Endothelial cell of umbilical vein (primary cell): ENCODE results near the gene SOX5. TPM values are rescaled to one million over a fixed set of nuclear protein-coding genes. Genes with fewer than 3 reads are reported as not detected.

ENCODE experiments used
- BruUV-seq: library from RNA; stranded (reverse); fragments of 400-500 nt; replicated peaks from 2 replicates; lab custom pipeline; 2021; lab: Mats Ljungman, UMichigan
- CTCF ChIA-PET: fragments of 300-600, 350-600 bp; sonication (Branson Sonifier 250); formaldehyde crosslinking; loops from one replicate; lab custom pipeline; 2021; ENCODE audit warnings: antibody characterized with exemption, inconsistent platforms; lab: Charles Lee
- POLR2A ChIA-PET: fragments of 300-600, 350-600 bp; sonication (Branson Sonifier 250); formaldehyde crosslinking; loops from one replicate; lab custom pipeline; 2021; ENCODE audit warnings: antibody characterized with exemption, inconsistent platforms; lab: Charles Lee
- DNase-seq: peaks from one replicate; pipeline ENCODE4 v3.0.0-alpha.2; 2011; ENCODE audit warnings: low read depth, low spot score
- FAIRE-seq: peaks from 2 replicates; lab custom pipeline; 2011; peaks lifted over from hg19 to GRCh38; lab: Jason Lieb, UNC
- H2AFZ ChIP-seq: 2 replicates; pipeline ENCODE4 v1.6.0; 2012; ENCODE audit warnings: low read depth, low read length, control low read depth, inconsistent platforms
- H3K27ac ChIP-seq: 2 replicates; pipeline ENCODE4 v1.5.1; 2011; ENCODE audit warnings: low read depth, mild to moderate bottlenecking, control low read depth, low read length, moderate library complexity; ENCODE audit not compliant: insufficient read depth
- H3K27me3 ChIP-seq, 2 experiments: 2 replicates each; pipeline versions ENCODE4 v1.6.0 to v1.6.1; 2011; ENCODE audit warnings: low read length in 2 of 2, mixed read lengths in 1 of 2; ENCODE audit not compliant: control insufficient read depth in 2 of 2, insufficient read depth in 2 of 2
- H3K36me3 ChIP-seq, 2 experiments: 2 replicates in 1 of 2; 3 replicates in 1 of 2; pipeline ENCODE4 v1.5.1; 2011; ENCODE audit warnings: low read length in 2 of 2, mild to moderate bottlenecking in 1 of 2, moderate library complexity in 1 of 2; ENCODE audit not compliant: control insufficient read depth in 2 of 2, insufficient read depth in 2 of 2; ENCODE audit errors: extremely low read depth in 1 of 2
- H3K4me1 ChIP-seq: 3 replicates; pipeline ENCODE4 v1.5.1; 2011; ENCODE audit warnings: mild to moderate bottlenecking, low read length; ENCODE audit not compliant: control insufficient read depth, insufficient read depth; ENCODE audit errors: extremely low read depth
- H3K4me2 ChIP-seq: 2 replicates; pipeline ENCODE4 v1.6.1; 2011; ENCODE audit warnings: low read length, control low read depth, mixed read lengths; ENCODE audit not compliant: insufficient read depth
- H3K4me3 ChIP-seq, 3 experiments: fragments of 200-600 bp in 1 of 3; sonication (generic), shearing (Covaris generic) in 1 of 3; replicated peaks in 1 of 3; 2 replicates each; pipeline ENCODE4 v1.5.1; 2011 to 2016; ENCODE audit warnings: control low read depth in 3 of 3, low read length in 3 of 3, mild to moderate bottlenecking in 2 of 3, inconsistent platforms in 1 of 3, low read depth in 1 of 3, moderate library complexity in 1 of 3; ENCODE audit not compliant: insufficient read depth in 1 of 3
- H3K79me2 ChIP-seq: 2 replicates; pipeline ENCODE4 v1.6.0; 2012; ENCODE audit warnings: low read length, inconsistent platforms; ENCODE audit not compliant: control insufficient read depth, insufficient read depth
- H3K9ac ChIP-seq: replicated peaks from 2 replicates; pipeline ENCODE3; 2011; ENCODE audit warnings: low read length, control low read depth; ENCODE audit not compliant: insufficient read depth; ENCODE audit errors: extremely low read depth
- H3K9me1 ChIP-seq: replicated peaks from 3 replicates; pipeline ENCODE4 v1.6.0; 2011; ENCODE audit warnings: mild to moderate bottlenecking, low read length; ENCODE audit not compliant: control insufficient read depth, insufficient read depth; ENCODE audit errors: extremely low read depth
- H3K9me3 ChIP-seq: replicated peaks from 2 replicates; pipeline ENCODE4 v1.5.1; 2012; ENCODE audit warnings: low read length, inconsistent platforms; ENCODE audit not compliant: control insufficient read depth, insufficient read depth
- H4K20me1 ChIP-seq: replicated peaks from 2 replicates; pipeline ENCODE3; 2011; ENCODE audit warnings: mild to moderate bottlenecking, low read length; ENCODE audit not compliant: control insufficient read depth, insufficient read depth; ENCODE audit errors: extremely low read depth
- CTCF ChIP-seq, 2 donors: IDR thresholded peaks; 1 replicate in 1 of 2; 2 replicates in 1 of 2; pipeline ENCODE4 v1.5.1; 2011; ENCODE audit warnings: low read length in 2 of 2, mild to moderate bottlenecking in 2 of 2, moderate library complexity in 2 of 2, control low read depth in 1 of 2, inconsistent platforms in 1 of 2, low read depth in 1 of 2; ENCODE audit not compliant: insufficient read depth in 1 of 2; ENCODE audit errors: extremely low read depth in 1 of 2
- EZH2 ChIP-seq: IDR thresholded peaks from 2 replicates; pipeline ENCODE4 v1.6.1; 2012; ENCODE audit warnings: borderline replicate concordance, low read depth, mild to moderate bottlenecking, moderate library complexity, low read length, inconsistent platforms; ENCODE audit not compliant: severe bottlenecking
- FOS ChIP-seq: IDR thresholded peaks from 2 replicates; pipeline ENCODE4 v1.6.1; 2011; ENCODE audit warnings: mild to moderate bottlenecking, low read length, moderate library complexity, borderline replicate concordance; ENCODE audit not compliant: insufficient read depth
- GATA2 ChIP-seq: IDR thresholded peaks from 2 replicates; pipeline ENCODE4 v1.7.0; 2011; ENCODE audit warnings: low read depth, mild to moderate bottlenecking, moderate library complexity, mixed read lengths, low read length; ENCODE audit not compliant: insufficient read length, insufficient read depth
- JUN ChIP-seq: IDR thresholded peaks from 2 replicates; pipeline ENCODE4 v1.6.1; 2011; ENCODE audit warnings: borderline replicate concordance, low read depth; ENCODE audit not compliant: insufficient read length, insufficient read depth
- MAX ChIP-seq: IDR thresholded peaks from 2 replicates; pipeline ENCODE4 v1.6.1; 2011; ENCODE audit not compliant: insufficient read depth, insufficient read length
- POLR2A ChIP-seq: IDR thresholded peaks from 2 replicates; pipeline ENCODE4 v1.6.1; 2012; ENCODE audit warnings: low read depth, mild to moderate bottlenecking, control low read depth, low read length
- POLR2AphosphoS5 ChIP-seq: IDR thresholded peaks from 2 replicates; pipeline ENCODE4 v1.6.1; 2012; ENCODE audit warnings: low read depth, mild to moderate bottlenecking, control low read depth, low read length, moderate library complexity; ENCODE audit not compliant: insufficient read depth
- dilution Hi-C: fragments of 300-500 bp; cut with MboI; formaldehyde crosslinking; loops from one replicate; pipeline ENCODE4 v1.15.0; 2019; ENCODE audit warnings: low sequenced_read_pairs; ENCODE audit not compliant: extremely low pct_ligation_motif_present
- intact Hi-C: fragments of 100-400 bp; cut with micrococcal nuclease; formaldehyde crosslinking; loops from one replicate; pipeline ENCODE4 v1.10.0; 2022
- polyA plus RNA-seq, 4 experiments: library from polyadenylated mRNA; depleted of rRNA in 3 of 4; stranded (reverse) in 3 of 4; unstranded in 1 of 4; fragments of >200 nt; gene quantifications; 2 replicates each; pipeline versions ENCODE4 v1.2.1 to v1.2.3, GENCODE V29; 2011 to 2012; ENCODE audit warnings: missing spikeins in 1 of 4
- total RNA-seq: library from RNA; stranded (reverse); gene quantifications from 2 replicates; pipeline ENCODE4 v1.2.3, GENCODE V29; 2021

SOX5 gene
- total and polyA plus RNA-seq, 2 donors (not counting 3 experiments of a cell fraction or from before 2014, with no cell fraction given) = 0.63 to 3.5 TPM

- no peak overlapping the region for H3K4me2 ChIP-seq
- H3K4me1 ChIP-seq = no peaks in the 10 kb centered on the region
- H3K79me2 ChIP-seq = no peaks in the 10 kb centered on the region
- no peak overlapping the region for H2AFZ ChIP-seq
- H3K27ac ChIP-seq = no peak overlapping the region
- H3K4me3 ChIP-seq = no peak overlapping the region
- no peaks in the 10 kb centered on the region for H3K9me1 ChIP-seq
- no peaks in the 10 kb centered on the region for H4K20me1 ChIP-seq
- ChIA-PET CTCF (interaction anchor here (1.1 kb wide), 1 partner anchor 30 kb away, joined by 3 read pairs; no protein-coding TSS in a partner anchor), POLR2A (no interaction called here)
- H3K36me3 ChIP-seq = no peaks in the 10 kb centered on the region
- BruUV-seq = no TSS peak
- TF ChIP-seq CTCF (IDR thresholded peaks at IDR 0.05; ENCODE audit: extremely low read depth in 1 of 2, insufficient read depth in 1 of 2, low read depth in 1 of 2, low read length in 2 of 2) (no peak), JUN (no peak), POLR2AphosphoS5 (no peak), GATA2 (no peak), POLR2A (no peak), FOS (no peak), MAX (no peak), EZH2 (no peak)
- intact Hi-C loops = no loop called here
- DNase-seq = no peak
- no peak for FAIRE-seq
- no peaks in the 10 kb centered on the region for H3K9me3 ChIP-seq
- H3K9ac ChIP-seq = no peak overlapping the region
- dilution Hi-C loops = no loop called here
- no peaks in the 10 kb centered on the region for H3K27me3 ChIP-seq
These were observed 39.9 kb downstream of the SOX5 start for GRCh38 chr12:23909551-23909950.
